Measurements from ENCODE around the gene SGMS1.

The SGMS1 gene

DNA sequence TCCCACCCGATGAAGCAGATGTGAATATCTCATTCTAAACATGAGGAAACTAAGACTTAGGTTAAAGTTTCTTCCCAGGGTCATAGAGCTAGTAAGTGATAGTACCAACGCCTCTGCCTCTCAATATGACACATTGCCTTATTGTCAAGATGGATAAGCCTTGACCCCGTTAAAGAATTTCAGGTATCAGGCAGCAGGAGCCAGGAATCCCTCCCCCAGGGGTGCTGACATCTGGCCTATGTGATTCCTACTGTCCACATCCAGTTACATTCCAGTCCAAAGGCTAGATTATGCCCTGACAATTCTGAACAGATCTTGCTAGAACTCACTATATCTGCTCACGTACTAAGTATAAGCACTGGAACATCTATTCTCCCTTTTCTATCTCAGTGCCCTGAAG is 314.4 kb downstream of the SGMS1 start:
- no peak overlapping the region for H3K4me2 ChIP-seq (ENCODE audit: low read length)
- TF ChIP-seq EZH2phosphoT487 (IDR thresholded peaks at IDR 0.05; ENCODE audit: borderline replicate concordance, low read length): no peak
- no peak for TF ChIP-seq CTCF (IDR thresholded peaks at IDR 0.05; ENCODE audit: low read depth, low read length, poor library complexity, severe bottlenecking)
- no peaks in the 10 kb centered on the region for H3K27me3 ChIP-seq (ENCODE audit: control insufficient read depth, low read length)
- no peak overlapping the region for H3K27ac ChIP-seq (ENCODE audit: low read depth, low read length)
- H3F3A ChIP-seq (ENCODE audit: control insufficient read depth, insufficient read depth): no peaks in the 10 kb centered on the region
- peaks cover 60% of the 10 kb centered on the region for H3K36me3 ChIP-seq (ENCODE audit: control insufficient read depth, low read length)
- no peaks in the 10 kb centered on the region for H3K9me3 ChIP-seq (ENCODE audit: control insufficient read depth, insufficient read depth, low read length)
- peaks cover 4% of the 10 kb centered on the region; the same call in 1 of the 2 replicates for H3K79me2 ChIP-seq (ENCODE audit: control insufficient read depth, low read length)
- no peaks in the 10 kb centered on the region for H4K20me1 ChIP-seq (ENCODE audit: control insufficient read depth, insufficient read depth, low read depth, low read length)
- no peaks in the 10 kb centered on the region for H3K9me2 ChIP-seq (replicated peaks; ENCODE audit: control insufficient read depth, low read length)
- H3K4me1 ChIP-seq (ENCODE audit: control insufficient read depth, low read length): no peaks in the 10 kb centered on the region
- H3K4me3 ChIP-seq (ENCODE audit: low read length): no peak overlapping the region

DNA sequence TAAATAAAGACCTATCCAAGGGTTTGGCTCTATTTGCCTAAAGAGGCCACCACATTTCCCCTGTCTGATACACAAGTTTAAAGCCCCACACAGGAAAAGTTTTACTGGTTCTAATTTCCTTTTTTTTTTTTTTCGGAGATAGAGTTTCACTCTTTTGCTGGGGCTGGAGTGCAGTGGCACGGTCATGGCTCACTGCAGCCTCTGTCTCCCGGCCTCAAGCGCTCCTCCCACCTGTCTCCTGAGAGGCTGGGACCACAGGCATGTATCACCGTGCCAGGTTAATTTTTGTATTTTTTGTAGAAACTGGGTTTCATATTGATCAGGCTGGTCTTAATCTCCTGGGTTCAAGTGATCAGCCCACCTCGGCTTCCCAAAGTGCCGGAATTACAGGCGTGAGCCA is 319.1 kb downstream of the SGMS1 start:
- no peaks in the 10 kb centered on the region for H4K20me1 ChIP-seq (ENCODE audit: control insufficient read depth, insufficient read depth, low read depth, low read length)
- H3K79me2 ChIP-seq (ENCODE audit: control insufficient read depth, low read length): no peaks in the 10 kb centered on the region
- H3F3A ChIP-seq (ENCODE audit: control insufficient read depth, insufficient read depth): no peaks in the 10 kb centered on the region
- no peaks in the 10 kb centered on the region for H3K9me2 ChIP-seq (replicated peaks; ENCODE audit: control insufficient read depth, low read length)
- H3K4me1 ChIP-seq (ENCODE audit: control insufficient read depth, low read length): peaks cover 12% of the 10 kb centered on the region
- TF ChIP-seq CTCF (IDR thresholded peaks at IDR 0.05; ENCODE audit: low read depth, low read length, poor library complexity, severe bottlenecking) (no peak), EZH2phosphoT487 (IDR thresholded peaks at IDR 0.05; ENCODE audit: borderline replicate concordance, low read length) (no peak)
- H3K4me2 ChIP-seq (ENCODE audit: low read length): no peak overlapping the region
- no peaks in the 10 kb centered on the region for H3K27me3 ChIP-seq (ENCODE audit: control insufficient read depth, low read length)
- no peak overlapping the region for H3K27ac ChIP-seq (ENCODE audit: low read depth, low read length)
- H3K4me3 ChIP-seq (ENCODE audit: low read length): no peak overlapping the region
- peaks cover 38% of the 10 kb centered on the region for H3K36me3 ChIP-seq (ENCODE audit: control insufficient read depth, low read length)
- H3K9me3 ChIP-seq (ENCODE audit: control insufficient read depth, insufficient read depth, low read length): no peaks in the 10 kb centered on the region

- Histone ChIP-seq H3K79me2 (ENCODE audit: control insufficient read depth, low read length) (no peaks in the 10 kb centered on the region), H3K27me3 (ENCODE audit: control insufficient read depth, low read length) (no peaks in the 10 kb centered on the region), H3K4me1 (ENCODE audit: control insufficient read depth, low read length) (peaks cover 12% of the 10 kb centered on the region), H3K27ac (ENCODE audit: low read depth, low read length) (no peak overlapping the region), H3K9me3 (ENCODE audit: control insufficient read depth, insufficient read depth, low read length) (no peaks in the 10 kb centered on the region; the same call in 1 of the 2 replicates), H3F3A (ENCODE audit: control insufficient read depth, insufficient read depth) (no peaks in the 10 kb centered on the region), H4K20me1 (ENCODE audit: control insufficient read depth, insufficient read depth, low read depth, low read length) (no peaks in the 10 kb centered on the region), H3K4me2 (ENCODE audit: low read length) (no peak overlapping the region), H3K36me3 (ENCODE audit: control insufficient read depth, low read length) (peaks cover 5% of the 10 kb centered on the region; the same call in 1 of the 2 replicates), H3K9me2 (replicated peaks; ENCODE audit: control insufficient read depth, low read length) (no peaks in the 10 kb centered on the region), H3K4me3 (ENCODE audit: low read length) (no peak overlapping the region)
- TF ChIP-seq CTCF (IDR thresholded peaks at IDR 0.05; ENCODE audit: low read depth, low read length, poor library complexity, severe bottlenecking) (no peak), EZH2phosphoT487 (IDR thresholded peaks at IDR 0.05; ENCODE audit: borderline replicate concordance, low read length) (no peak)
Observed at GRCh38 chr10:50299948-50300669, 323.6 kb downstream of the SGMS1 start.

Measured in DOHH2 (cell line).